DND-41 (cell line): ENCODE data around the gene TLCD2.

Source experiments
- EZH2 ChIP-seq: IDR thresholded peaks from 3 replicates; pipeline ENCODE4 v1.6.1; 2012; ENCODE audit warnings: borderline replicate concordance, low read depth, mild to moderate bottlenecking, moderate library complexity, low read length, inconsistent platforms; ENCODE audit not compliant: severe bottlenecking
- TF ChIP-seq, protein P1 (sequence below): IDR thresholded peaks from 2 replicates; pipeline ENCODE4 v1.5.1; 2012; ENCODE audit warnings: borderline replicate concordance, low read length, moderate library complexity, mild to moderate bottlenecking; ENCODE audit not compliant: poor library complexity, severe bottlenecking; ENCODE audit errors: extremely low read depth

DNA sequence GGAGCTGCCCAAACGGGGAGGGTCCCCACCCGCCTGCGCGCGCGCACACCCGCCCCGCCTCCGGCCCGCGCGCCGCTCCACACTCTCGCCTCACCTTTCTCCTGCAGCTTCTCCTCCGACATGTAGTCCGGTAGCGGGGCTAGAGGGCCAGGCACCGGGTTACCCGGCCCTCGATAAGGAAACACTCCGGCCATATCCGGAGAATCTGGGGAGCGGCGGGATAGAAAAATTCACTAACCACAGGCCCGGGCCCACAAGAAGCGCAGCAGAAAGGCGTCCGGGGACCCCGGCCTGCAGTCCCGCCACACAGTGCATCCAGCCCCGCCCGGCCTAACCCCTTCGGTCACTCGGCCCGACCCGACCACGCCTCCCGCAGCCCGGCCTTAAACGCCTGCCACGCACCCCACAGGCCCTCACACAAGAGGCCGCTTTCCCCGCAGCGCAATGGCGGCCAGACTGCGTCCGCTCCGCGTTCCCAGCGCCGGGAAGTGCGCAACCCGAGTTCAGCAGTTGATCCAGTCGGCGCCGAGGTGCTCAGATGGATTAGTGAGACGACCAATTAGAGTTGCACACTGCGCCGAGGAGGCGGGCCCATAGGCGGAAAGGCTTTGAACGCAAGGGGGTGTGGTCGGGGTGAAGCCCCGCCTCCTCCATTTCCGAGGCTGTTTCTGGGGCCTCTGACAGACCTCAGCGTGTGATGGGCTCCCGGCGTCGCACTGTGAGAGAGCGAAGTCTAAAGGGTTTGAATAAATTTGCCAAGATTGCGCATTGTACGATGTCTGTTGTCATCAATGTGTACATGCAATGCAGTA, 25.6 kb downstream of the TLCD2 start, which contains the start of gene PRPF8:
- TF ChIP-seq, protein P1, sequence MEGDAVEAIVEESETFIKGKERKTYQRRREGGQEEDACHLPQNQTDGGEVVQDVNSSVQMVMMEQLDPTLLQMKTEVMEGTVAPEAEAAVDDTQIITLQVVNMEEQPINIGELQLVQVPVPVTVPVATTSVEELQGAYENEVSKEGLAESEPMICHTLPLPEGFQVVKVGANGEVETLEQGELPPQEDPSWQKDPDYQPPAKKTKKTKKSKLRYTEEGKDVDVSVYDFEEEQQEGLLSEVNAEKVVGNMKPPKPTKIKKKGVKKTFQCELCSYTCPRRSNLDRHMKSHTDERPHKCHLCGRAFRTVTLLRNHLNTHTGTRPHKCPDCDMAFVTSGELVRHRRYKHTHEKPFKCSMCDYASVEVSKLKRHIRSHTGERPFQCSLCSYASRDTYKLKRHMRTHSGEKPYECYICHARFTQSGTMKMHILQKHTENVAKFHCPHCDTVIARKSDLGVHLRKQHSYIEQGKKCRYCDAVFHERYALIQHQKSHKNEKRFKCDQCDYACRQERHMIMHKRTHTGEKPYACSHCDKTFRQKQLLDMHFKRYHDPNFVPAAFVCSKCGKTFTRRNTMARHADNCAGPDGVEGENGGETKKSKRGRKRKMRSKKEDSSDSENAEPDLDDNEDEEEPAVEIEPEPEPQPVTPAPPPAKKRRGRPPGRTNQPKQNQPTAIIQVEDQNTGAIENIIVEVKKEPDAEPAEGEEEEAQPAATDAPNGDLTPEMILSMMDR: no peak
- TF ChIP-seq EZH2: no peak
